Neutrophil (primary cell): Measurements from ENCODE around the gene CACHD1.

Experiments used
- H3K27ac ChIP-seq: fragments of 200-600 bp; sonication (generic); 2 replicates; pipeline ENCODE4 v1.5.1; 2016; ENCODE audit warnings: mild to moderate bottlenecking, moderate library complexity
- H3K27me3 ChIP-seq: fragments of 200-600 bp; sonication (generic); 2 replicates; pipeline ENCODE4 v1.6.0; 2016; ENCODE audit warnings: mild to moderate bottlenecking
- H3K36me3 ChIP-seq: fragments of 200-600 bp; sonication (generic); 2 replicates; pipeline ENCODE4 v1.5.1; 2017
- H3K4me1 ChIP-seq, 2 experiments: fragments of 200-600 bp in 1 of 2; sonication (generic) in 1 of 2; 1 replicate in 1 of 2; 2 replicates in 1 of 2; pipeline versions ENCODE4 v1.5.1 to v1.6.1; 2013 to 2016; ENCODE audit warnings: low read depth in 1 of 2, low read length in 1 of 2, mild to moderate bottlenecking in 1 of 2, moderate library complexity in 1 of 2; ENCODE audit not compliant: control insufficient read depth in 1 of 2, insufficient read depth in 1 of 2
- H3K4me3 ChIP-seq, 2 experiments: fragments of 200-600 bp in 1 of 2; sonication (generic) in 1 of 2; 1 replicate in 1 of 2; 2 replicates in 1 of 2; pipeline ENCODE4 v1.5.1; 2013 to 2016; ENCODE audit warnings: low read depth in 1 of 2, low read length in 1 of 2, mild to moderate bottlenecking in 1 of 2, moderate library complexity in 1 of 2
- H3K9me3 ChIP-seq: fragments of 200-600 bp; sonication (generic); 2 replicates; pipeline ENCODE4 v1.5.1; 2016
- CTCF ChIP-seq: fragments of 200-600 bp; sonication (generic); IDR thresholded peaks from 2 replicates; pipeline ENCODE4 v1.5.1; 2016; ENCODE audit warnings: antibody characterized with exemption

The CACHD1 gene

GRCh38 chr1:64678366-64678765 lies 208.4 kb downstream of the CACHD1 start:
- Histone ChIP-seq H3K4me1 (no peaks in the 10 kb centered on the region), H3K9me3 (no peaks in the 10 kb centered on the region), H3K36me3 (no peaks in the 10 kb centered on the region), H3K27me3 (no peaks in the 10 kb centered on the region), H3K27ac (no peak overlapping the region), H3K4me3 (no peak overlapping the region)
- TF ChIP-seq CTCF = no peak

- TF ChIP-seq CTCF = no peak
- Histone ChIP-seq H3K27ac (no peak overlapping the region), H3K36me3 (no peaks in the 10 kb centered on the region), H3K27me3 (no peaks in the 10 kb centered on the region), H3K4me3 (no peak overlapping the region), H3K4me1 (no peaks in the 10 kb centered on the region), H3K9me3 (no peaks in the 10 kb centered on the region)
Observed at GRCh38 chr1:64679177-64679576, 209.2 kb downstream of the CACHD1 start.

- no peak for TF ChIP-seq CTCF
- no peaks in the 10 kb centered on the region for H3K36me3 ChIP-seq
- no peaks in the 10 kb centered on the region for H3K27me3 ChIP-seq
- H3K4me1 ChIP-seq = peaks cover 0 to 7% of the 10 kb centered on the region in 2 experiments
- no peak overlapping the region for H3K4me3 ChIP-seq
- H3K27ac ChIP-seq = no peak overlapping the region
- no peaks in the 10 kb centered on the region for H3K9me3 ChIP-seq
Observed at GRCh38 chr1:64680599-64680998, 210.7 kb downstream of the CACHD1 start.

GRCh38 chr1:64681043-64681442 lies 211.1 kb downstream of the CACHD1 start:
- no peaks in the 10 kb centered on the region for H3K9me3 ChIP-seq
- H3K27ac ChIP-seq = no peak overlapping the region
- peaks cover 0 to 7% of the 10 kb centered on the region in 2 experiments for H3K4me1 ChIP-seq
- TF ChIP-seq CTCF = no peak
- no peak overlapping the region for H3K4me3 ChIP-seq
- H3K27me3 ChIP-seq = no peaks in the 10 kb centered on the region
- H3K36me3 ChIP-seq = no peaks in the 10 kb centered on the region

- Histone ChIP-seq H3K4me1 (peaks cover 0 to 18% of the 10 kb centered on the region in 2 experiments), H3K27ac (no peak overlapping the region), H3K4me3 (no peak overlapping the region), H3K27me3 (no peaks in the 10 kb centered on the region), H3K36me3 (no peaks in the 10 kb centered on the region), H3K9me3 (no peaks in the 10 kb centered on the region)
- TF ChIP-seq CTCF = no peak
Observed at GRCh38 chr1:64683419-64683818, 213.5 kb downstream of the CACHD1 start.

- Histone ChIP-seq H3K36me3 (no peaks in the 10 kb centered on the region), H3K9me3 (no peaks in the 10 kb centered on the region), H3K4me1 (peaks cover 0 to 18% of the 10 kb centered on the region in 2 experiments), H3K27me3 (no peaks in the 10 kb centered on the region), H3K4me3 (no peak overlapping the region), H3K27ac (no peak overlapping the region)
- TF ChIP-seq CTCF = no peak
Observed at GRCh38 chr1:64685217-64685616, 215.3 kb downstream of the CACHD1 start.
